ENCODE measurements around the gene DTX2. TPM values are rescaled to one million over a fixed set of nuclear protein-coding genes. Genes with fewer than 3 reads are reported as not detected.
"Not testable (repeated sequence)": the region's sequence is repeated elsewhere in the genome, so short reads cannot be mapped to it uniquely, and the experiment has no call there.

DTX2 gene
- total RNA-seq, 1 experiment from 2014 or later, result 51.7 TPM

DNA sequence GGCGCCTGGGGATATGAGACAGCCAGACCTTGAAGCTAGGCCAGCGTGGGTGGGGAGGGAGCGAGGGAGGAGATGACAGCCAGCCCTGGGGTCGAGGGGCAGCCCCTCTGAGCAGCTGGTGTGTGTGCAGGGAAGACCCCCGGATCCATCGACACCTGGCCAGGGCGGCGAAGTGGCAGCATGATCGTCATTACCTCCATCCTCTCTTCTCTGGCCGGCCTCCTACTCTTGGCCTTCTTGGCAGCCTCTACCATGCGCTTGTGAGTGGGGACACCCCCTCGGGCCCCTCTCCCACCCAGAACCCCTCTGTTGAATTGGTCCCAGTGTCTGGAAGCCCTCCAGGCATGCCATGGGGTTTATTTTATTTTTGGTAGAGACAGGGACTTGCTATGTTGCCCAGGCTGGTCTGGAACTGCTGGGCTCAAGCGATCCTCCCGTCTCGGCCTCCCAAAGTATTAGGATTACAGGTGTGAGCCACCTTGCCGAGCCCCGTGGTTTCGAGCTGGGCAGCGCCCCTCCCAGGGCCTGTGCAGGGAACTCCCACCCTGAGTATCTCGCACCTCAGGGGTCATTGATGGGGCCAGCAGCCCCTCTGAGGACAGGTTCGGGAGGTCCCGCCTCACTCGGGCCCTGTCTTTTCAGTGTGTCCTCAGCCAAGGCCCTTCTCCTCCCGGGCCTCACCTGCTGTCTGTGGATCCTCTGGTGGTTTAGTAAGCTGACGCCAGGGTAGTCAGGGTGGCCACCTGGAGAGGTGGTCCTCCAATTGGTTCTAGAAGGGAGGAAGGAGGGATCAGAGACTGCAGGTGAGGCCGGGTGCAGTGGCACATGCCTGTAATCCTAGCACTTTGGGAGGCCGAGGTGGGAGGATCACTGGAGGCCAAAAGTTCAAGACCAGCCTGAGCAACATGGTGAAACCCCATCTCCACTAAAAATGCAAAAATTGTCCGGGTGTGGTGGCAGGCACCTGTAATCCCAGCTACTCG lies 52.6 kb downstream of the DTX2 start:
- Mint-ChIP-seq H3K27me3 (ENCODE audit: unreplicated experiment) (no peaks in the 10 kb centered on the region), H3K27ac (ENCODE audit: unreplicated experiment) (no peak overlapping the region), H3K36me3 (ENCODE audit: insufficient read depth, unreplicated experiment) (peaks cover 9% of the 10 kb centered on the region), H3K4me3 (ENCODE audit: low read depth, unreplicated experiment) (no peak overlapping the region), H3K4me1 (ENCODE audit: low read depth, unreplicated experiment) (no peaks in the 10 kb centered on the region), H3K9me3 (ENCODE audit: low read depth, unreplicated experiment) (no peaks in the 10 kb centered on the region)
- TF ChIP-seq, protein P1, sequence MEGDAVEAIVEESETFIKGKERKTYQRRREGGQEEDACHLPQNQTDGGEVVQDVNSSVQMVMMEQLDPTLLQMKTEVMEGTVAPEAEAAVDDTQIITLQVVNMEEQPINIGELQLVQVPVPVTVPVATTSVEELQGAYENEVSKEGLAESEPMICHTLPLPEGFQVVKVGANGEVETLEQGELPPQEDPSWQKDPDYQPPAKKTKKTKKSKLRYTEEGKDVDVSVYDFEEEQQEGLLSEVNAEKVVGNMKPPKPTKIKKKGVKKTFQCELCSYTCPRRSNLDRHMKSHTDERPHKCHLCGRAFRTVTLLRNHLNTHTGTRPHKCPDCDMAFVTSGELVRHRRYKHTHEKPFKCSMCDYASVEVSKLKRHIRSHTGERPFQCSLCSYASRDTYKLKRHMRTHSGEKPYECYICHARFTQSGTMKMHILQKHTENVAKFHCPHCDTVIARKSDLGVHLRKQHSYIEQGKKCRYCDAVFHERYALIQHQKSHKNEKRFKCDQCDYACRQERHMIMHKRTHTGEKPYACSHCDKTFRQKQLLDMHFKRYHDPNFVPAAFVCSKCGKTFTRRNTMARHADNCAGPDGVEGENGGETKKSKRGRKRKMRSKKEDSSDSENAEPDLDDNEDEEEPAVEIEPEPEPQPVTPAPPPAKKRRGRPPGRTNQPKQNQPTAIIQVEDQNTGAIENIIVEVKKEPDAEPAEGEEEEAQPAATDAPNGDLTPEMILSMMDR (IDR thresholded peaks at IDR 0.05; ENCODE audit: unreplicated experiment), result no peak
- intact Hi-C loops (cut with micrococcal nuclease; ENCODE audit: unreplicated experiment), result no loop called here
- CTCF ChIA-PET, result no interaction called here
- no peak for DNase-seq
- BruUV-seq (replicated peaks), result no TSS peak

GRCh38 chr7:76514926-76515771 lies 53.6 kb downstream of the DTX2 start:
- TF ChIP-seq, protein P1 (IDR thresholded peaks at IDR 0.05; ENCODE audit: unreplicated experiment), result no peak
- Mint-ChIP-seq H3K4me3 (ENCODE audit: low read depth, unreplicated experiment) (no peak overlapping the region), H3K36me3 (ENCODE audit: insufficient read depth, unreplicated experiment) (peaks cover under 1% of the 10 kb centered on the region), H3K9me3 (ENCODE audit: low read depth, unreplicated experiment) (no peaks in the 10 kb centered on the region), H3K4me1 (ENCODE audit: low read depth, unreplicated experiment) (peaks cover 2% of the 10 kb centered on the region), H3K27ac (ENCODE audit: unreplicated experiment) (no peak overlapping the region), H3K27me3 (ENCODE audit: unreplicated experiment) (no peaks in the 10 kb centered on the region)
- no TSS peak for BruUV-seq (replicated peaks)
- CTCF ChIA-PET, result no interaction called here
- intact Hi-C loops (cut with micrococcal nuclease; ENCODE audit: unreplicated experiment), result no loop called here
- DNase-seq, result no peak

DNA sequence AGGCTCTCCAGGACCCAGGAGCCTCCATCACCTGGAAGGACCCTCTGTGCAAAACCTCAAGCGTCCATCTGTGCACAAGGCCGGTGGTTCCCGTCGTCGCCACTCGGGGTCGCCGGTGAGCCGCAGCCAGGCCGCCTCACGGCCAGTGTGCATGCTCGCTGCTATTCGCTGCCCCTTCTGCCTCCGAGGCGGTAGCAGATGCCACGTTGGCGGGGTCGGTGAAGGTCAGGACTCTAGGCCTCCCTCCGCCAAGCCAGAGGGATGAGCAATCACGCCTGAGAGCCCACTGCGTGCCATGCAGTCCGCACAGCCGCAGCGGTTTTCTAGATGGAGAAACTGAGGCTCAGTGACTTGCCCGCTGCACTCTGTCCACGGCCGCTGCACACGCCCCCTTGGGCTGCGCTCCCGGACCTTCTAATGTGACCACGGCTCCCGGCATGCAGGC lies 54.5 kb downstream of the DTX2 start:
- no peak for DNase-seq
- intact Hi-C loops (cut with micrococcal nuclease; ENCODE audit: unreplicated experiment), result no loop called here
- peaks cover 5% of the 10 kb centered on the region for H3K36me3 Mint-ChIP-seq (ENCODE audit: insufficient read depth, unreplicated experiment)

GRCh38 chr7:76516932-76517331 lies 55.4 kb downstream of the DTX2 start:
- H3K27me3 Mint-ChIP-seq (ENCODE audit: unreplicated experiment); H3K36me3 Mint-ChIP-seq (ENCODE audit: insufficient read depth, unreplicated experiment); H3K4me1 Mint-ChIP-seq (ENCODE audit: low read depth, unreplicated experiment); CTCF ChIA-PET; H3K9me3 Mint-ChIP-seq (ENCODE audit: low read depth, unreplicated experiment); H3K27ac Mint-ChIP-seq (ENCODE audit: unreplicated experiment); H3K4me3 Mint-ChIP-seq (ENCODE audit: low read depth, unreplicated experiment); DNase-seq; intact Hi-C loops (cut with micrococcal nuclease; ENCODE audit: unreplicated experiment); BruUV-seq (replicated peaks): not testable (repeated sequence)

More for the DNA sequence above, 54.5 kb downstream of the DTX2 start:
- peaks cover 9% of the 10 kb centered on the region for H3K4me1 Mint-ChIP-seq (ENCODE audit: low read depth, unreplicated experiment)
- CTCF ChIA-PET, result no interaction called here
- H3K4me3 Mint-ChIP-seq (ENCODE audit: low read depth, unreplicated experiment), result no peak overlapping the region
- TF ChIP-seq, protein P1 (IDR thresholded peaks at IDR 0.05; ENCODE audit: unreplicated experiment), result no peak
- H3K9me3 Mint-ChIP-seq (ENCODE audit: low read depth, unreplicated experiment), result no peaks in the 10 kb centered on the region
- H3K27ac Mint-ChIP-seq (ENCODE audit: unreplicated experiment), result no peak overlapping the region
- no peaks in the 10 kb centered on the region for H3K27me3 Mint-ChIP-seq (ENCODE audit: unreplicated experiment)
- BruUV-seq (replicated peaks), result no TSS peak

DNA sequence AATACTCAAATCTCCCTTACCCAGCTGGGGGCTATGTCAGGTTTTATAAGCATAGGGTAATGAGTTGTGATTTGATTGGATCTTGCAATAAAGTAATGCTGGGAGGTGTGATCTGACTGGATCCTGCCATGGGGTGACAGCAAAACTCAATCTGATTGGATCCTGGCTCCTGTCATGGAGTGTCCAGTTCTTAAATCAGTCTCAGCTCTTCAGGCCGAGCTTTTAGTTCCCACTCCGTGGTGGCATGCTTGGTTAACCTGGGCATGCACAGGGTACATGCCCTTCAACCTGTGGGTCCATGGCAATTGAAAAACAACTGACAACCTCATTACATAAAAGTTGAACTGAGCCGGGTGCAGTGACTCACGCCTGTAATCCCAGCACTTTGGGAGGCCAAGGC lies 64.7 kb downstream of the DTX2 start:
- CTCF ChIA-PET; BruUV-seq (replicated peaks): not testable (repeated sequence)

DNA sequence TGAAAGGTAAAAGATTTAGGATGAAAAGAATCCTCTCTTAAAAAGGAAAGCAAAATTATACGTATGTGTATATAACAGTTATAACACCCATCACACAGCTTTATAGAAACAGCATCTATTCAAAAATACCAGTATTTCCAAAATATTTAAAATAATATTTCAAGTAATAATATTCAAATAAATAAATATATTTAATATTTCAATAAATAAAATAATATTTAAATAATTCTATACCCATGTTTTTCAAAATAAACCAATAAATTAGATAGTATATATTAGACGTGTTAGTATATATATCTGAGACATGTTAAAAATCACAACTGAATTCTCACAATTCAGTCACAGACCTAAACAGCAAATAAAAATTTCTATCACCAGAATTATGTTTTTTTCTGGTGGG lies 70.1 kb downstream of the DTX2 start:
- intact Hi-C loops (cut with micrococcal nuclease; ENCODE audit: unreplicated experiment), result not testable (repeated sequence)

More for the DNA sequence above, 64.7 kb downstream of the DTX2 start:
- DNase-seq; H3K4me1 Mint-ChIP-seq (ENCODE audit: low read depth, unreplicated experiment); intact Hi-C loops (cut with micrococcal nuclease; ENCODE audit: unreplicated experiment); H3K9me3 Mint-ChIP-seq (ENCODE audit: low read depth, unreplicated experiment); H3K4me3 Mint-ChIP-seq (ENCODE audit: low read depth, unreplicated experiment); H3K27me3 Mint-ChIP-seq (ENCODE audit: unreplicated experiment); H3K36me3 Mint-ChIP-seq (ENCODE audit: insufficient read depth, unreplicated experiment); H3K27ac Mint-ChIP-seq (ENCODE audit: unreplicated experiment): not testable (repeated sequence)

DNA sequence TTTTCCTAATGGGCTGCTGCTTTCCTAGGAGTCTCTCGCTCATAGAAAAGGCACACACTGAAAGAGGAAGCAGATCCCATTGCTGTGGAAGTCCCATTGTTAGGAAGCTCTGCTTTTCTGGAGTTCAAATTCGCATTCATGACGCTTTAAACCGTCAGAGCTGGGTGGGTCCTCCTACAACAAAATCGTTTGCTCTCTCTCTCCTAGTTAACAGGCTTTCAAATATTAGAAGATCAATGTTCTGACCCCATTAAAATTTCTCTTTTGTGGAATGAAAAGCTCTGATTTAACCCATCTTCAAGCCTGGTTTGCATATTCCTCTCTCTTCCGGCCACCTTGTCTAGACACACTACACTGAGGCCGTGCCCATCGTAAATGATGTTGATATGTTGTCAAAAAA lies 81.7 kb downstream of the DTX2 start, which contains the start of gene SPDYE16:
Gene SPDYE16 (minus strand): TSS at position 101 of the 400 bp plus-strand sequence. CDS start 1,838 bp downstream, outside the sequence.
- H3K36me3 Mint-ChIP-seq (ENCODE audit: insufficient read depth, unreplicated experiment); H3K4me3 Mint-ChIP-seq (ENCODE audit: low read depth, unreplicated experiment); H3K27me3 Mint-ChIP-seq (ENCODE audit: unreplicated experiment); DNase-seq; BruUV-seq (replicated peaks); intact Hi-C loops (cut with micrococcal nuclease; ENCODE audit: unreplicated experiment); CTCF ChIA-PET; H3K9me3 Mint-ChIP-seq (ENCODE audit: low read depth, unreplicated experiment); H3K27ac Mint-ChIP-seq (ENCODE audit: unreplicated experiment); H3K4me1 Mint-ChIP-seq (ENCODE audit: low read depth, unreplicated experiment): not testable (repeated sequence)

More for the DNA sequence above, 70.1 kb downstream of the DTX2 start:
- H3K4me3 Mint-ChIP-seq (ENCODE audit: low read depth, unreplicated experiment); H3K27me3 Mint-ChIP-seq (ENCODE audit: unreplicated experiment); H3K36me3 Mint-ChIP-seq (ENCODE audit: insufficient read depth, unreplicated experiment); H3K4me1 Mint-ChIP-seq (ENCODE audit: low read depth, unreplicated experiment); DNase-seq; H3K27ac Mint-ChIP-seq (ENCODE audit: unreplicated experiment); CTCF ChIA-PET; BruUV-seq (replicated peaks); H3K9me3 Mint-ChIP-seq (ENCODE audit: low read depth, unreplicated experiment): not testable (repeated sequence)
